GM19328 (cell line): ENCODE data around the gene MALAT1.

Experiments
- ATAC-seq: cut with Tn5 transposase; IDR thresholded peaks from one replicate; pipeline ENCODE4 v1.9.1; 2021; ENCODE audit warnings: mild to moderate bottlenecking, moderate library complexity; ENCODE audit not compliant: unreplicated experiment

Gene MALAT1

DNA sequence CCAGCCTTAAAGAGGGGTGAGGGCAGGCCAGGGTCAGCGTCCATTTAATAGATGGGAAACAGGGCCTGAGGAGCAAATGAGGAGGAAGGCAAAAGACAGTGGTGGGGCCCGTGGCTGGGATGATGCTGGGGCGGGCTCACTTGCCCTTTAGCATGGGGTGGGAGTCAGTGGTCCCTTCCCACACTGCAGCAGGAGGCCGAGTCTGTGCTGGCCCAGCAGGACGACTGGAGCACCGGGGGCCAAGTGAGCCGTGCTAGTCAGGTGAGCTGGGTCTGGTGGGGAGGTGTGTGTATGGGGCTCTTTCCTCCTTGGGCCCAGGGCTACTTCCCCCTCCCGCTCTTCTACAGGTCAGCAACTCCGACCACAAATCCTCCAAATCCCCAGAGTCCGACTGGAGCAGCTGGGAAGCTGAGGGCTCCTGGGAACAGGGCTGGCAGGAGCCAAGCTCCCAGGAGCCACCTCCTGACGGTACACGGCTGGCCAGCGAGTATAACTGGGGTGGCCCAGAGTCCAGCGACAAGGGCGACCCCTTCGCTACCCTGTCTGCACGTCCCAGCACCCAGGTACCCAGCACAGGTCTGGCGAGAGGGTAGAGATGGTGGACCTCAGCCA, 38.9 kb downstream of the MALAT1 start:
- ATAC-seq, result no peak

DNA sequence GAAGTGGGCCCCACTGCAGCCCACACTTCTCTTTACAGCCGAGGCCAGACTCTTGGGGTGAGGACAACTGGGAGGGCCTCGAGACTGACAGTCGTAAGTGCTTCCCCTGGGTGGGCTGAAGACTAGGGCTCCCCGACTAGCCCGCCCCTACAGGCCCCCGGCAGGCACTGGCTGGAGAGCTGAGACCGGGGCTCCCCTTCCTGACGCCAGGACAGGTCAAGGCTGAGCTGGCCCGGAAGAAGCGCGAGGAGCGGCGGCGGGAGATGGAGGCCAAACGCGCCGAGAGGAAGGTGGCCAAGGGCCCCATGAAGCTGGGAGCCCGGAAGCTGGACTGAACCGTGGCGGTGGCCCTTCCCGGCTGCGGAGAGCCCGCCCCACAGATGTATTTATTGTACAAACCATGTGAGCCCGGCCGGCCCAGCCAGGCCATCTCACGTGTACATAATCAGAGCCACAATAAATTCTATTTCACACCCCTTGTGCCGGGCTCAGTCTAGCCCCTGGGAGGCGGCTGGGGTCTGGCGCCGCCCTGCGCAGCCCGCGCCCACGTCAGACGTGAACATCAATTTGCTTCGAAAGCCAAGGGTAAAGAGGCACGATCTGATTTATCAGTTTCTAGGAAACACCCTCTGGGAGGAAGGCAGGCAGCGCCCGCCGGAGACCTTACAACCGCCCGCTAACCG, 39.5 kb downstream of the MALAT1 start:
- ATAC-seq, result no peak

DNA sequence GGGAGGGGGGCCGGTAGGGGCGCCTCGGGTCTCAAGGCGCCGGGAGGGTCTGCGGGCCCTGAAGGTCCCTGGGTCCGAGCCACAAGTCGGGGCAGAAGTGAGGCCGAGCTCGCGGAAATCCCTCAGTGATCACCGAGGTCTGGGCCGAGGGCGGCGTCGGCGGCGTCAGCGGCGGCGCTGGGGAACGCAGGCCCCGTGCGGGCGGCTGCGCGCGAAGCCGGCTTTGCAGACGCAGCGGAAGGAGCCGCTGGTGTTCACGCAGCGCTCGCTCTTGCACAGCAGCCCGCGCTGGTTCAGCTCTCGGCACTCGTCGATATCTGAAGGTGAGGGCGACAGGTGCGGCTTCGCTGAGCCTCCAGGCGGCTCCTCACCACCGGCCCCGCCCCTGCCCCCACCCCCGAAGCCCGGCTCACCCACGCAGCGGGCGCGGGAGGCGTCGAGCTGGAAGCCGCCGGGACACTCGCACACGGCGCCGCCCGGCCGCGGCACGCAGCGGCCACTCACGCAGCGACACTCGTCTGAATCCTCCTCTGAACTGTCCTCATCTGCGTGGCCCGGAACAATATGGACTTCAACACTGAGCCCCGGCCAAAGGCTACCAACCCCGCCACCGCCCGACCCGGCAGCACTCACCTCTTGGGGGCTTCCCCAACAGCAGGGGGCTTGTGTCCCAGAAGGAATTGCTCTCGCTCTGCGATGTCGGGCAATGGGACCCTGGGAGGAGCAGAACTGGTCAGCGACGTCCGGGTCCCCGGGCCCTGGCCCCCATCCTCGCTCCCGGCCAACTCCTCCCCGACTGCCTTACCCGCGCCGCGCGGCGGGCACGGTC, 40.3 kb downstream of the MALAT1 start:
- ATAC-seq, result no peak

DNA sequence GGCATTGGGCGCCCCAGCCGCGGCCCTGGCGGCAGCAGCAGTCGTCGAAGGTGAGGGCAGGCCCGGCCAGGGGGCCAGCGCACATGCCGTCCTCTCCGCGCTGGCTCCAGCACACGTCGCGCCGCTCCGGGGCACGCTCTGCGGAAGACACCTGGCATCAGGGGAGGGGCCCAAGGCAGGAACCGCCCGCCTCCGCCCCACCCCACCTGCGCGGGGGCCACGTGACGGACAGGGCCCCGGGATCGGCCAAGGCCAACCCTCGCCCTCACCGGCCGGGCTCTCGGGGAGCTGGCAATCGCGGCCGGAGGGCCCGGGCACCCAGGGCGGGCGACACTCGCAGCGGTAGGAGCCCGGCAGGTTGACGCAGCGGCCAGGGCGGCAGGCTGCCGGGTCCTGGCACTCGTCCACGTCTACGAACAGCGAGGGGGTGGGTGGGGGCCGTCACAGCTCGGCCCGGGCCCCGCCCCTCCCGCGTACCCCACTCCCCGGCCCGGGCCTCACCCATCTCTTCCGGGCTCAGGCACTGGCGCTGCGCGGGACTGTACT, 41.0 kb downstream of the MALAT1 start:
- peak; percentile 51 for ATAC-seq

DNA sequence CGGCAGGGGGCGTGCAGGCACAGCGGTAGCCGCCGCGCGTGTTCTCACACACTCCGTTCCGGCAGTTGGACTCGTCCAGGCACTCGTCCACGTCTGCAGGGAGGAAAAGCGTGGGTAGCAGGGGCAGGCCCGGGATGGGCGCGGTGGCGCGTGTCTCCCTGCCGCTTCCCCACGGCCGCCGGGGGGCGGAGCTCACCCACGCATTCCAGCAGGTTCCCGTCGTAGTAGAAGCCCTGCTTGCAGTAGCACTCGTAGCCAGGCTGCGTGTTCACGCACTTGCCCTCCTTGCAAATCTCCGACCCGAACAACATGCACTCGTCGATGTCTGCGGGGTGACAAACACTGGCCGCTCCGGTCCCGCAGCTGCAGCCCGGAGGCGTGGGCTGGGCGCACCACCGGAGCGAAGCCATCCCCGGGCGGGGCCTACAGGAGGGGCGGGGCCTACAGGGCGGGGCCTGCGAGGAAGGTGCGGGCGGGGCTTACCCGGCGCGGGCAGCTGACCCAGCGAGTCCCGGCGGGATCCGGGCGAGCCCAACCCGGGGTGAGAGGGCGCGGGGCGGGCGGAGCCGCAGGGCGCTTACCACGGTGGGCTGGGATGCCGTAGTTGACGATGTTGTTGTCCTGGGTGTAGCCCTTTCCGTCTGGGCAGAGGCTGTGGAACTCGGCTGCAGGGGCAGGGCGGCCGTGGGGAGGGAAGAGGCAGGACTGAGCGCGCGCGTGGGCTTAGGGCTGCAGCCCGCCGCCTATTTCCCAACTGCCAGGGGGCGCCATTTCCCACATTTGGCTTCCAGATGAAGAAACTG, 41.6 kb downstream of the MALAT1 start:
- ATAC-seq, result peak; percentile 54

DNA sequence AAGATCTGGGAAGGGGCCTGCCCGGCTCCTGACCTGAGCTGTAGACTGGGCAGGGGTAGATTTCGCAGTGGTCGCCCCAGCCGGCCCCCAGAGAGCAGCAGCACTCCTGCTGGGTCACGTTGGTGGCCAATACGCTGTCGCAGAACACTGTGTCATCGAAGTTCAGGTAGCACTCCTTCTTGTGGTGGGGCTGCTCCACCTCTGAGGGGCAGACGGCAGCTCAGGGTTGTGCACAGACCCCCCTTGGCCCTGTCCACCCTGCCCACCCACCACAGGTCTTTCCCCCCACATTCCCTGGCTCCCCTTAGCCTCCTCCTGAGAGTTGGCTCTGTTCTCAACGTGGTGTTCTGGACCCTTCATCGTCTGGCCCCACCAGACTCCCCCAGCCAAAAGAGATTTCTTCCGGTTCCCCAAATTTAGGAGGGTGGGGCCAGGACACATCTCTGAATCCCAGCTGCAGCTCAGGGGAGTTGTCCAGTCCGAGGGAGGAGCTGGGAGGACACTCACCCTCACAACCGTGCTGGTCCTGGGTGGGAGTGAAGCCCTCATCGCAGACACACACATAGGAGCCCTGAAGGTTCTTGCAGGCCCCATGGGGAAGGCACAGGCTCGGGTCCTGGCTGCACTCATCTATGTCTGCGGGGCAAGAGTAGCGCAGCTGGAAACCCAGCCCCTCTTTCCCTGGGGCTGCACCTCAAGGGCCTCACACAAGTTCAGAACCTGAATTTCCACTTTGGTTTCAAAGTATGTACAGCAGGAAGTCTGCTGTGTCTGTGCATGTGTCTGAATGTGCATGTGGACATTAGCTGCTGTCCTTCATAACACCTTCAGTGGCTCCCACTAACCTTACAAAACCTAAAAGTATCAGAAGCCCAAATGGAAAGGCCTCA, 42.5 kb downstream of the MALAT1 start:
- ATAC-seq, result no peak

DNA sequence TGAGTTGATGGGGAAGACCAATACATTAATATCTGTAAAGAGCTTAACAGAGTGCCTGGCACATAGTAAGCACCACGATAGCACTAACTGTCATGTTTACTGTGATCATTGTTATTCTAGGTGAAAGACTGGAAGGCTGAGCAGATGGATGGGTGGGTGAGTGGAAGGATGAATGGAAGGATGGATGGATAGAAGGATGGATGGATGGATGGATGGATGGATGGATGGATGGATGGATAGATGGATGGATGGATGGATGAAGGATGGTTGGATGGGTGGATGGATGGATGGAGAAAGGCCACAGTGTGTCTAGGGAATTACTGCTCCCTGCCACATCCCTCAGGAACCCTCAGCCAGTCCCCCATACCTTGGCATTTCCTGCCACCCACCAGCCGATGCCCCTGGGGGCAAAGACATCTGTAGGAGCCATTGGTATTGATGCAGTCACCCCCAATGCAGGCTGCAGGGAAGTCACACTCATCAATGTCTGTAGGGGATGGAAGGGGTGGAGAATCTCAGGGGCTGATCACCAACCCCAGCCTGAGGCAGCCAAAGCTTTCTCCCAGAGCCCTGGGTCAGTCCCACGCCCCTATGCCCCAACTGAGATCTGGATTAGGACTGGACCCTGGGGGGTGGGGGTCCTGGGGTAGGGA, 44.0 kb downstream of the MALAT1 start:
- ATAC-seq, result no peak

DNA sequence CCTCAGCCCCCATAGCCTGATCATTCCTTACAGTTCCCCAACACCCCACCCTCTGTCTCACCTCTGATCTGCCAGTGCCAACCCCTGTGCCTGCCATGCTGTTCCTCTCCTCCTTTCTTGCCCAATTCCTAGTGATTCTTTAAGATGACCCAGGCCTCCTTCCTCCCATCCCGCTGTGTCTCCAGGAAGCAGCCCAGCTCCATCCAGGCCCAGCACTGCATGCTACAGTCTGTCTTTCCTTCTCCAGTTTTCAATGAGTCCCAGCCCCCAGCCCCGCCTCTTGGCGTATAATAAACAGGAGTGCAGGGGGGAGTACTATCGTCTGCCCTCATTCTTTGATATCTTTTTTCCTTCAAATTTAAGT, 47.0 kb downstream of the MALAT1 start:
- no peak for ATAC-seq

DNA sequence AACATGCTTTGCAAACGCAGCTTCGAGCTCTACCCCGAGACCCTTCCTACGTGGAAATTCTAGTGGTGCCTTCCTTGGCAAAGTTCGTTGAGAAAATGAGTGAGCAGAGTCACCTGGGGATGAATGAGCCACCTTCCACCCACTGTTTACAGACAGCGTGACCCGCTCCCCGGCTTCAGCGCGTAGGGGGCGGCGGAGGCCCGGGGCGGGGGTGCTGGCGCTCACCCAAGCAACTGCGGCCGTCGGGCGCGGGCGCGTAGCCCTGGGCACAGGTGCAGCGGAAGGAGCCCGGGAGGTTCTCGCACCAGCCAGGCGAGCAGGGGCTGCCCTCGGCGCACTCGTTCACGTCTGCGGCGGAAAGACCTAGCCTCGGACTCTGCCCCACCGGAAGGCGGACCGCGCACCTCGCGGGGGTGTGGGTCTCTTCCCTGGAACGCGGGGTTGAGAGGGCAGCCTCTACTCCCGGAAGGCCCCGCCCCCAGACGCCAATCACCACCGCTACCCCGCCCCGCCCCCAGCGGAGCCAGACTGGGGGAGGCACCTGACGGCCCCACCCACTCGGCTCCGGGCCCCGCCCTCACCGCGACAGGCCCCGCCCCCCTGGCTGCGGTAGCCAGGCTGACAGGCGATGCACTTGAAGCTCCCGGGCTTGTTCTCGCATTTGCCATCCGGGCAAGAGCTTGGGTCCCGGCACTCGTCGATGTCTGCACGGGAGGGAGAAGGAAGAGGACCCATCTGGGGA, 47.5 kb downstream of the MALAT1 start:
- ATAC-seq, result peak; percentile 56

DNA sequence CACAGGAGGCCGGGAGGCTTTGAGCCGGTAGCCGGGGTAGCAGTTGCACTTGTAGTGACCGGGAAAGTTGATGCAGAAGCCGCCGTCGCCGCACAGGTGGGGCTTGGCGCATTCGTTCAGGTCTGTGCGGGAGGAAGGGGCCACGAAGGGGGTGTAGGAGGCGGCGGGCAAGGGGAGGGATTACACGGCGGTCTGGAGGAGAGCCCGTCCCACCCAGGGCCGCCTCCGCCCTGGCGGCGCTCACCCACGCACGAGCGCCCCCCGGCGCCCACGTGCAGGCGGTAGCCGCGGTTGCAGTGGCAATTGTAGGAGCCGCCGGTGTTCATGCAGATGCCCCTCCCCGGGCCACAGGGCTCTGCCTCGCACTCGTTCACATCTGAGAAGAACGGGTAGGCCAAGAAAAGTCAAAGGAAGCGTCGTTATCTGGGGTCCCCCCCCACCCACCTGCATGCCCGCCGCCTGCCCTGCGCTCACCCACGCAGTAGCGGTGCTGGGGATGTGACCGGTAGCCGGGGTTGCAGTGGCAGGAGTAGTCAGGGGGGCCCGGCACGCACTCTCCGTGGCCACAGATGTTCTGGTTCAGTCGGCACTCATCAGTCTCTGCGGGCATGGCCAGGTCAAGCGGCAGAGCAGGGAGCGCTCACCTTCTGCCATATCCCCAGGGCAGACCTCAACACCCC, 48.7 kb downstream of the MALAT1 start:
- ATAC-seq, result no peak

DNA sequence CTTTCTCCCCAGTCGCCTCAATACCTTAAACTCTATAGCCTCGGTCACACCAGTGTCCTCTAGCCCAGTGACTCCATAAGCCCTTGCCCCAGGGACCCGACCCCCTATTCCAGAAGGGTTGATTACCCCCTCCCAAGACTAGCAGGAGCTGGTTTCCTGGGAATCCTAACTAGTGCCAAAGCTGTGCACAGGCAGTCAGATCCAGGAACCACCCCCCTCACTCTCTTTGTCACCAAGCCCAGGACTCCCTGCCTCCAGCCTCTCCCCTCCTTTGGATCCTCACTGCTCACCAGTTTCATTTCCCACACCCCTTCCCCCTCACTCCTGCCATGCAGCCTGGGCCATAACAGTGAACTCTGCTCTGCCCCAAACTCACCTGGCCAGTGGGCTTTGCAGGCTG, 49.5 kb downstream of the MALAT1 start:
- no peak for ATAC-seq

DNA sequence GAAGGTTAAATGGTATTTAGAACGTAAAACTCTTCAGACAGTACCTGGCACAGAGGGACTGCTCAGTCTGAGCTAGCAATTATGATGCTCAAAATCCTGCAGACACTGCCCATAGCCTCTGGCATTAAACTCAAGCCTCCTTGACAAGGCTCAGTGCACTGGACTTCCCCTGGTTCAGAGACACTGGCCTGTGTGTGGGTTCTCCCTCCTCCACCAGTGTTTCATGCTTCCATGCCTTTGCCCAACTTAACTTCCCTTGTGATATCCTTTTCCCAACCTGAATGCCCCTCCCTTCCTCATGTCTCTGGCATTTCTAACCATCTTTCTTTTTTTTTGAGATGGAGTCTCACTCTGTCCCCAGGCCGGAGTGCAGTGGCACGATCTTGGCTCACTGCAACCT, 50.3 kb downstream of the MALAT1 start:
- ATAC-seq, result no peak

DNA sequence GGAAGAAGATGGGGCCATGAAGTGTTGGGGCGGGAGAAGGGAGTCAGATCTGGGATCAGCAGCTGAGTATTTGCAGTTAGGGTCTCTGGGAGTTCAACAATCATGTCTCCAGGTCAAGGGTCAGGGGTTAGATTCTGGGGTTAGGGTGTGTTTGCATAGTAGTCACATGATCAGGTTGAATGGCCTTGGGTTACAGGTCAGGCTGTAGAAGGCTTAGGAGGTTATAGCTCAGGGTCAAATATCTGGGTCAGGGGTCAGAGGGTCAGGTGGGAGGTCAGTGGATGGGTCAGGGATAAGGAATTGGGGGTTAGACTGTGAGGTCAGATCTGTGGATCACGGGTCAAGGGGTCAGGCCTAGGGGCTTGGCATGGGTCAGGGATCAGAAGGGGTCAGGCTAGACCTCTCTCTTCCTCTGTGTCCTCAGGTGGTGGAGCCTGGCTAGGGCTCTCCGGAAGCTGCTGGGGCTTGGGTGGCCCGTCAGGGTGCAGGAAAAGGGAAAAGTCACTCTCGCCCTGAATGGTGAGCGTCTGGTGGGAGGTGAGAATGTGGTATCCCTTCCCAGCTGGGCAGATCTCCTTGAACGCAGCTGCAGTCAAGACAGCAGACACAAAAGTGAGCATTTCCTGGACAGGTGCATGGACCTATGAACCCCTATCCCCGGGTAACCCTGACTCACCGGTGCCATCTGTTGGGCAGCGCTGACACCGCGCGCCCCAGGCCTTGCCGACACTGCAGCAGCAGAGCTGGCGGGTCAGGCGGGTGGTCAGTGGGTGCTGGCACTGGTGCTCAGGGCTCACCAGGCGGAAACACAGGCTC, 52.9 kb downstream of the MALAT1 start:
- ATAC-seq, result no peak

DNA sequence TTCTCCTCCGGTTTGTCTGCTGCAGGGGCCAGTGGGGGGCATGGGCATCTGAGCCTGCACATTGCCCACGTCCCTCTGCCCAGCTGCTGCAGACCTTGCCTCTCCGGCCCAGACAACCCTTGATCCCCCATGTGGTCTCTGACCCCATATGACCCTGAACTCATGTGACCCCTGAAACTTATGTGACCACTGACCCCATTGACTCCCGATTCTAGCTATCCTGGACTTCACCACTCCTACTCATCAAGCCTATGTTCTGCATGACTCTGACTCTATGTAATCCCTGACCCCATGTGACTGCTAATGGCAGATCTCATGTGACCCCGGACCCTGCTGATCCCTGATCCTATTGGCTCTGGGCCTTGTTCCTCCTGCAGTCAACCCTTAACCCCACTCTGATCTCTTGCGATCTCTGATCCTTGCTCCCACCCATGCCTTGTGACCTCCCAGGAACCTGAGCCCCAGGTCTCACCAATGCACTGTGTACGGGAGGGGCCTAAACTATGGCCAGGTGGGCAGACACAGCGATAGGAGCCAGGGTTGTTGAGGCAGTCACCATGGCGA, 53.6 kb downstream of the MALAT1 start:
- no peak for ATAC-seq

DNA sequence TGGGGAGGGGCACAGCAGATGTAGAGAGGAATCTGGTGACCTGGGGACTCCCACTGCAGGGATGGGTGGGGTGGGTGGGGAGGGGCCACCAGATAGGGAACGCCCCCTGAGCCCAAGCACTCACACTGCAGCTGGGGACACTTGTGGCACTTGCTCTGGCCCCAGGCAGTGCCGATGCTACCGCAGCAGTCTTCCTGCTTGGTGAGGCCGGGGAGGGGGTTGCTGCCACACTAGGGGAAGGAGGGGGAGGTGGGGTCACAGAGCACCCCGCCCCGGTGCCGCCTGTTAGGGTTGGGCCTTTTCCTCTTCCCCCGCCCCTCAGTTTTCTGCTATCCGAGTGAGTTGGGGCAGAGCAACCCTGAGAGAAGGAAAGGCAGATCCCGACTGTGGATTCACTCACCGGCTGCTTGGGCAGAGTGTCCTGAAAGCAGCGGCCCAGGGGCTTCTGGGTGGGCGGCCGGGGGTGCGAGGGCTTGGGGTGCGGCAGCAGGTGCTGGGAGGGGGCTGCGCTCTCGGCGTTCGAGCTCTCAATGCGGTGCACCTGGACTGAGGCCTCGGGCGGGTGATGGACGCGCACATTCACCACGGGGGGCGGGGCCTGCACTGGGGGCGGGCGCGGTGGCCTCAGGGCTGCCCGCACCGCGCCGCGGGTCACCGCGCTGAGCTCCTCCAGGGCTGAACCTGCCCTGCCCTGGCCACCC, 54.6 kb downstream of the MALAT1 start:
- ATAC-seq, result no peak

DNA sequence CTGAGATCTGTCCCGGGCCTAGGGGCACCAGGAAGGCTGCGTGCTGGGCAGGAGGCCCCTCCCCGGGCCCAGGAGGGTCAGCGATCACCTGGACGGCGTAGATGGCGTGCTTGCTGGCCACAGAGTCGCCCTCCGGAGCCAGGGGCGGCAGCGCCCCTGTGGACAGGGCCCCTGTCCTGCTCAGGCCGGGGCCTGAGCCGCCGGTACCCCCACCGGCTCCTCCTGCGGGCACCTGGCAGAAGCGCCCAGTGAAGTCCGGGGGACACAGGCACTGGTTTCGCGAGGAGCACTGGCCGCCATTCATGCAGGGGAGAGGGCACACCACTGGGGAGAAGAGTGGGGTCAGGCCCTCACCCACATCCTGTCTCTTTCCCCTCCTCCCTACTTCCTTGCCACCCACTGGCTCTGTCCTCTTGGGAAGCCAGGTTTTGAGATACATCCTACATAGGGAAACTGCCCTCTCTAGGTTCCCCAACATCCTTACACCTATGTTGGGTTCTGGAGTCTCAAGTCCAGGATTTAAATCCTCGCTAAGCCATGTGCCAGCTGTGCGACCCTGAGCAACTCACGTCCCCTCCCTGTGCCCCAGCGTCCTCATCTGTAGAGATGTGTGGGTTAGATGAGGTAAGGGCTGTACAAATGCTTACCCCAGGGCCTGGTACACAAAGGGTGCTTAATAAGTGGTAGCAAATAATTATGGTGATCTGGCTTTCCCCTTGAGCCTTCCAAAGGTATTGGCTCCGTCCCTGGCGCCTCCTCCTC, 55.4 kb downstream of the MALAT1 start:
- ATAC-seq, result no peak
